Inflammatory macrophage treated with lipopolysaccharide for 4 hours (primary cell): Measurements from ENCODE around the gene MGST3.
"Not testable (repeated sequence)": the region's sequence is repeated elsewhere in the genome, so short reads cannot be mapped to it uniquely, and the experiment has no call there.

Source experiments
- DNase-seq: peaks from one replicate; pipeline ENCODE4 v3.0.0-alpha.2; 2020

Gene MGST3

GRCh38 chr1:165701922-165702321 lies 70.9 kb downstream of the MGST3 start:
- DNase-seq = not testable (repeated sequence)

GRCh38 chr1:165703648-165704047 lies 72.6 kb downstream of the MGST3 start:
- DNase-seq = no peak
